OCI-LY7 (cell line): ENCODE results near the gene SEMA5A. TPM values are rescaled to one million over a fixed set of nuclear protein-coding genes. Genes with fewer than 3 reads are reported as not detected.

ENCODE experiments used
- BruUV-seq: library from RNA; stranded (reverse); fragments of 400-500 nt; replicated peaks from 2 replicates; lab custom pipeline; 2021; lab: Mats Ljungman, UMichigan
- CTCF ChIA-PET: fragments of 300-600 bp; sonication (Branson Sonifier 250); formaldehyde crosslinking; loops from one replicate; lab custom pipeline; 2022; ENCODE audit warnings: antibody characterized with exemption; ENCODE audit not compliant: unreplicated experiment; lab: Charles Lee
- POLR2A ChIA-PET: fragments of 300-600 bp; sonication (Branson Sonifier 250); formaldehyde crosslinking; loops from one replicate; lab custom pipeline; 2022; ENCODE audit warnings: antibody characterized with exemption; lab: Charles Lee
- DNase-seq: peaks from one replicate; pipeline ENCODE4 v3.0.0-alpha.2; 2015; ENCODE audit warnings: low spot score
- H2AFZ ChIP-seq: fragments of 200-600 bp; sonication (generic), shearing (Covaris generic); 2 replicates; pipeline ENCODE4 v1.6.1; 2014; ENCODE audit warnings: mild to moderate bottlenecking, antibody characterized with exemption, low read length, moderate library complexity
- H3K27ac ChIP-seq: fragments of 200-600 bp; sonication (generic); 2 replicates; pipeline ENCODE4 v1.5.1; 2014; ENCODE audit warnings: mixed run types, low read depth, mild to moderate bottlenecking, moderate library complexity, low read length, inconsistent platforms; ENCODE audit not compliant: poor library complexity, severe bottlenecking
- H3K36me3 ChIP-seq: fragments of 200-600 bp; sonication (generic); 2 replicates; pipeline ENCODE4 v1.6.1; 2014; ENCODE audit warnings: mild to moderate bottlenecking, antibody characterized with exemption, low read length, moderate library complexity, mixed read lengths; ENCODE audit not compliant: insufficient read depth
- H3K4me1 ChIP-seq: fragments of 200-600 bp; sonication (generic); 2 replicates; pipeline ENCODE4 v1.5.1; 2014; ENCODE audit warnings: mild to moderate bottlenecking, low read length; ENCODE audit not compliant: insufficient read depth, poor library complexity, severe bottlenecking
- H3K4me2 ChIP-seq: fragments of 200-600 bp; sonication (generic); 2 replicates; pipeline ENCODE4 v1.6.1; 2014; ENCODE audit warnings: mild to moderate bottlenecking, low read length
- H3K4me3 ChIP-seq: fragments of 200-600 bp; sonication (generic); 2 replicates; pipeline ENCODE4 v1.5.1; 2014; ENCODE audit warnings: mild to moderate bottlenecking, low read depth, low read length; ENCODE audit not compliant: poor library complexity, severe bottlenecking
- H3K79me2 ChIP-seq: fragments of 200-600 bp; sonication (generic); 2 replicates; pipeline ENCODE4 v1.6.1; 2016; ENCODE audit warnings: low read depth, mild to moderate bottlenecking, low read length, moderate library complexity, mixed read lengths; ENCODE audit not compliant: insufficient read depth
- H3K9me2 ChIP-seq: fragments of 200-600 bp; sonication (generic); 2 replicates; pipeline ENCODE4 v1.6.1; 2016; ENCODE audit warnings: mild to moderate bottlenecking, low read length, mixed read lengths; ENCODE audit not compliant: insufficient read depth
- H3K9me3 ChIP-seq: fragments of 200-600 bp; sonication (generic); 2 replicates; pipeline ENCODE4 v1.6.1; 2014; ENCODE audit warnings: mild to moderate bottlenecking, mixed run types, low read length, mixed read lengths
- H4K20me1 ChIP-seq: fragments of 200-600 bp; sonication (generic); 2 replicates; pipeline ENCODE4 v1.6.1; 2014; ENCODE audit warnings: mild to moderate bottlenecking, antibody characterized with exemption, low read length, moderate library complexity, mixed read lengths; ENCODE audit not compliant: insufficient read depth
- EZH2phosphoT487 ChIP-seq: fragments of 200-600 bp; sonication (generic); IDR thresholded peaks from 2 replicates; pipeline ENCODE4 v1.6.1; 2018; ENCODE audit warnings: low read depth, borderline replicate concordance, mild to moderate bottlenecking, mixed run types, antibody characterized with exemption, low read length, moderate library complexity, mixed read lengths
- intact Hi-C: fragments of 100-400 bp; cut with micrococcal nuclease; formaldehyde crosslinking; loops from one replicate; pipeline ENCODE4 v1.10.0; 2022; ENCODE audit not compliant: unreplicated experiment
- total RNA-seq, 2 experiments: library from RNA; depleted of rRNA in 1 of 2; stranded (reverse); fragments of >200 nt in 1 of 2; shearing (Covaris generic) in 1 of 2; gene quantifications; 2 replicates each; pipeline ENCODE4 v1.2.3, GENCODE V29; 2014 to 2022
- TF ChIP-seq, protein P1 (sequence below): fragments of 200-600 bp; sonication (generic); conservative IDR thresholded peaks from 2 replicates; pipeline ENCODE4 v1.5.1; 2014; ENCODE audit warnings: mild to moderate bottlenecking, antibody characterized with exemption, low read length, moderate library complexity, mixed read lengths

SEMA5A gene
- total RNA-seq, 2 experiments from 2014 or later = not detected

DNA sequence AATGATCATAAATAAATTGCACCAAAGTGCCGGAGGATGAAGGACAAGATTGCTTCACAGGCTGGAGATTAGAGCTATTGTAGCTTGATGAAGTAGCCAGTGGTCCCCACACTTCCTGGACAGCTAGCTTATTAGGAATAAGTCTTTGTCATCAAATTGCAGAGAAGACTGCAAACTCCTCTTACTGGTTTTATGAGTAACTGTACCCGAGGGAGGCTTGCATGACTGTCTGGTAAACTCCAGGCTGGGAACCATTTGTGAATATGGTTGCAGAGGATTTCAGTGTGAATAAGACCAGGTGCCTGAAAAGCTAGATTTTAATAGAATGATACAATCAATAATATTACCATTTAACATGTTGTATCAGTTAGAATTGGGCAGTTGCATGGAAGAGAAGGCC is 36.5 kb upstream of the SEMA5A start:
- no peak for TF ChIP-seq EZH2phosphoT487
- TF ChIP-seq, protein P1, sequence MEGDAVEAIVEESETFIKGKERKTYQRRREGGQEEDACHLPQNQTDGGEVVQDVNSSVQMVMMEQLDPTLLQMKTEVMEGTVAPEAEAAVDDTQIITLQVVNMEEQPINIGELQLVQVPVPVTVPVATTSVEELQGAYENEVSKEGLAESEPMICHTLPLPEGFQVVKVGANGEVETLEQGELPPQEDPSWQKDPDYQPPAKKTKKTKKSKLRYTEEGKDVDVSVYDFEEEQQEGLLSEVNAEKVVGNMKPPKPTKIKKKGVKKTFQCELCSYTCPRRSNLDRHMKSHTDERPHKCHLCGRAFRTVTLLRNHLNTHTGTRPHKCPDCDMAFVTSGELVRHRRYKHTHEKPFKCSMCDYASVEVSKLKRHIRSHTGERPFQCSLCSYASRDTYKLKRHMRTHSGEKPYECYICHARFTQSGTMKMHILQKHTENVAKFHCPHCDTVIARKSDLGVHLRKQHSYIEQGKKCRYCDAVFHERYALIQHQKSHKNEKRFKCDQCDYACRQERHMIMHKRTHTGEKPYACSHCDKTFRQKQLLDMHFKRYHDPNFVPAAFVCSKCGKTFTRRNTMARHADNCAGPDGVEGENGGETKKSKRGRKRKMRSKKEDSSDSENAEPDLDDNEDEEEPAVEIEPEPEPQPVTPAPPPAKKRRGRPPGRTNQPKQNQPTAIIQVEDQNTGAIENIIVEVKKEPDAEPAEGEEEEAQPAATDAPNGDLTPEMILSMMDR = no peak
- Histone ChIP-seq H3K4me1 (no peaks in the 10 kb centered on the region), H3K36me3 (no peaks in the 10 kb centered on the region), H3K4me3 (no peak overlapping the region), H3K4me2 (no peak overlapping the region), H3K27ac (no peak overlapping the region), H3K79me2 (no peaks in the 10 kb centered on the region), H3K9me3 (no peaks in the 10 kb centered on the region), H4K20me1 (no peaks in the 10 kb centered on the region), H3K9me2 (no peaks in the 10 kb centered on the region), H2AFZ (no peak overlapping the region)
- POLR2A ChIA-PET = interaction anchor here (0.8 kb wide), 1 partner anchor 54 kb away, joined by 3 read pairs; no protein-coding TSS in a partner anchor
- BruUV-seq = no TSS peak
- intact Hi-C loops = no loop called here
- CTCF ChIA-PET = no interaction called here
- DNase-seq = no peak

DNA sequence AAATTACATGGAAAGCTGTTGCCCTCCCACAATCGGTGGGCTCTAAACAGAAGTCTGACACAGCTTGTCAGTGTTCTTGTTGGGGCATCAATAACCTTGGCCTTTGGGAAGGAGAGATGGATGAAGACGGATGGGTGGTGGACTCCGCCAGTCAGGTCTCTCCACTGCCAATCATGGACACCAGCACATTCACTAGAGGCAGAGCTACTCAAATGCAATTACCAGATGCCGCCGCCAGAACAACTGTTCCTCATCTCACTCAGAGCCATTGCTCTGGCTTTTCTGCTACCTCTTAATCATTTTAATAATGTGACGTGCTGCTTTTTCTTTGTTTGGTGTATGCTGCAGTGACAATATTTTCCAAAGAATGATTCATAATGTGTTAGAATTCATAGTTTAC is 27.9 kb upstream of the SEMA5A start:
- no peak overlapping the region for H3K4me2 ChIP-seq
- H3K9me3 ChIP-seq = no peaks in the 10 kb centered on the region
- no peaks in the 10 kb centered on the region for H3K4me1 ChIP-seq
- no peak overlapping the region for H3K27ac ChIP-seq
- DNase-seq = no peak
- no peaks in the 10 kb centered on the region for H4K20me1 ChIP-seq
- no peaks in the 10 kb centered on the region for H3K9me2 ChIP-seq
- H3K36me3 ChIP-seq = no peaks in the 10 kb centered on the region
- no TSS peak for BruUV-seq
- H3K79me2 ChIP-seq = no peaks in the 10 kb centered on the region
- CTCF ChIA-PET = no interaction called here
- H2AFZ ChIP-seq = no peak overlapping the region
- no peak overlapping the region for H3K4me3 ChIP-seq
- POLR2A ChIA-PET = no interaction called here
- intact Hi-C loops = no loop called here
- TF ChIP-seq, protein P1 = no peak
- no peak for TF ChIP-seq EZH2phosphoT487

DNA sequence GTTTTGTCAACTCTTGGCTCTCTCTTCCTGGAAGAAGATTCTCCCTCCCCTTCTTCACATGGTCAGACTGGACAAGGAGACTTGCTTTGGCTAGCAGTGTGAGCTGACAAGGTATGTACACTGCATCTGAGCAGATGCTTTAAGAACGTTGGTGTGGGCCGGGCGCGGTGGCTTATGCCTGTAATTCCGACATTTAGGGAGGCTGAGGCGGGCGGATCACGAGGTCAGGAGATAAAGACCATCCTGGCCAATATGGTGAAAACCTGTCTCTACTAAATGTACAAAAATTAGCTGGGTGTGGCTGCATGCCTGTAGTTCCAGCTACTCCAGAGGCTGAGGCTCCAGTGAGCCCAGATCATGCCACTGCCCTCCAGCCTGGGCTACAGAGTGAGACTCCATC is 26.4 kb upstream of the SEMA5A start:
- CTCF ChIA-PET = no interaction called here
- POLR2A ChIA-PET = no interaction called here

More for the DNA sequence above, 26.4 kb upstream of the SEMA5A start:
- DNase-seq = no peak
- H3K79me2 ChIP-seq = no peaks in the 10 kb centered on the region
- H3K36me3 ChIP-seq = no peaks in the 10 kb centered on the region
- H3K4me2 ChIP-seq = no peak overlapping the region
- H3K4me1 ChIP-seq = no peaks in the 10 kb centered on the region
- TF ChIP-seq, protein P1 = no peak
- TF ChIP-seq EZH2phosphoT487 = no peak
- no peak overlapping the region for H3K27ac ChIP-seq
- no peaks in the 10 kb centered on the region for H3K9me3 ChIP-seq
- no TSS peak for BruUV-seq
- intact Hi-C loops = no loop called here
- H4K20me1 ChIP-seq = no peaks in the 10 kb centered on the region
- no peaks in the 10 kb centered on the region for H3K9me2 ChIP-seq
- no peak overlapping the region for H3K4me3 ChIP-seq
- H2AFZ ChIP-seq = no peak overlapping the region
